GM18873 (cell line): ENCODE measurements around the gene ARRDC5.
"Not testable (repeated sequence)": the region's sequence is repeated elsewhere in the genome, so short reads cannot be mapped to it uniquely, and the experiment has no call there.

Experiments used
- ATAC-seq: cut with Tn5 transposase; IDR thresholded peaks from one replicate; pipeline ENCODE4 v1.9.1; 2021; ENCODE audit warnings: mild to moderate bottlenecking, moderate library complexity, moderate number of reproducible peaks; ENCODE audit not compliant: unreplicated experiment, low FRiP score

Gene ARRDC5

GRCh38 chr19:4910594-4911281 lies 8.0 kb upstream of the ARRDC5 start:
- ATAC-seq, result no peak

- ATAC-seq, result no peak
Measured at GRCh38 chr19:4909897-4910593, 7.3 kb upstream of the ARRDC5 start.

- ATAC-seq, result no peak
Measured at GRCh38 chr19:4909156-4909896, 6.6 kb upstream of the ARRDC5 start, which contains the start of gene UHRF1. Gene UHRF1 (plus strand): TSS chr19:4909501. CDS start chr19:4910886, 1,385 bp downstream.

GRCh38 chr19:4908781-4909155 lies 6.1 kb upstream of the ARRDC5 start:
- no peak for ATAC-seq

- no peak for ATAC-seq
Measured at GRCh38 chr19:4908360-4908759, 5.7 kb upstream of the ARRDC5 start.

GRCh38 chr19:4906963-4907362 lies 4.3 kb upstream of the ARRDC5 start:
- ATAC-seq, result no peak

- ATAC-seq, result no peak
Measured at GRCh38 chr19:4904481-4904880, 1.8 kb upstream of the ARRDC5 start.

- ATAC-seq, result not testable (repeated sequence)
Measured at GRCh38 chr19:4900879-4901278, 1.8 kb downstream of the ARRDC5 start.

- ATAC-seq, result no peak
Measured at GRCh38 chr19:4897146-4897545, 5.5 kb downstream of the ARRDC5 start.

- ATAC-seq, result no peak
Measured at GRCh38 chr19:4896372-4896771, 6.3 kb downstream of the ARRDC5 start.

- ATAC-seq, result not testable (repeated sequence)
Measured at GRCh38 chr19:4892962-4893361, 9.7 kb downstream of the ARRDC5 start.

GRCh38 chr19:4891066-4891465 lies 11.6 kb downstream of the ARRDC5 start:
- ATAC-seq, result no peak

- ATAC-seq, result no peak
Measured at GRCh38 chr19:4889034-4889815, 13.5 kb downstream of the ARRDC5 start.

GRCh38 chr19:4887803-4888202 lies 14.9 kb downstream of the ARRDC5 start:
- ATAC-seq, result not testable (repeated sequence)

GRCh38 chr19:4884993-4885392 lies 17.7 kb downstream of the ARRDC5 start:
- ATAC-seq, result not testable (repeated sequence)

- ATAC-seq, result not testable (repeated sequence)
Measured at GRCh38 chr19:4882874-4883273, 19.8 kb downstream of the ARRDC5 start.

- no peak for ATAC-seq
Measured at GRCh38 chr19:4879041-4879440, 23.7 kb downstream of the ARRDC5 start.

- no peak for ATAC-seq
Measured at GRCh38 chr19:4878491-4878968, 24.2 kb downstream of the ARRDC5 start.

GRCh38 chr19:4877753-4878490 lies 24.8 kb downstream of the ARRDC5 start:
- ATAC-seq, result no peak

GRCh38 chr19:4873930-4874329 lies 28.8 kb downstream of the ARRDC5 start:
- no peak for ATAC-seq
